Retinal pigment epithelial cell (primary cell): ENCODE measurements around the gene CRIP1.

Experiments
- DNase-seq: peaks from one replicate; pipeline ENCODE4 v3.0.0-alpha.2; 2010; ENCODE audit warnings: low read depth
- H3K4me3 ChIP-seq: 2 replicates; pipeline ENCODE4 v1.5.1; 2011; ENCODE audit warnings: mild to moderate bottlenecking, low read length, control low read depth, moderate library complexity
- CTCF ChIP-seq: conservative IDR thresholded peaks from 2 replicates; pipeline ENCODE4 v1.5.1; 2011; ENCODE audit warnings: low read depth, low read length, control low read depth, inconsistent platforms

The CRIP1 gene

DNA sequence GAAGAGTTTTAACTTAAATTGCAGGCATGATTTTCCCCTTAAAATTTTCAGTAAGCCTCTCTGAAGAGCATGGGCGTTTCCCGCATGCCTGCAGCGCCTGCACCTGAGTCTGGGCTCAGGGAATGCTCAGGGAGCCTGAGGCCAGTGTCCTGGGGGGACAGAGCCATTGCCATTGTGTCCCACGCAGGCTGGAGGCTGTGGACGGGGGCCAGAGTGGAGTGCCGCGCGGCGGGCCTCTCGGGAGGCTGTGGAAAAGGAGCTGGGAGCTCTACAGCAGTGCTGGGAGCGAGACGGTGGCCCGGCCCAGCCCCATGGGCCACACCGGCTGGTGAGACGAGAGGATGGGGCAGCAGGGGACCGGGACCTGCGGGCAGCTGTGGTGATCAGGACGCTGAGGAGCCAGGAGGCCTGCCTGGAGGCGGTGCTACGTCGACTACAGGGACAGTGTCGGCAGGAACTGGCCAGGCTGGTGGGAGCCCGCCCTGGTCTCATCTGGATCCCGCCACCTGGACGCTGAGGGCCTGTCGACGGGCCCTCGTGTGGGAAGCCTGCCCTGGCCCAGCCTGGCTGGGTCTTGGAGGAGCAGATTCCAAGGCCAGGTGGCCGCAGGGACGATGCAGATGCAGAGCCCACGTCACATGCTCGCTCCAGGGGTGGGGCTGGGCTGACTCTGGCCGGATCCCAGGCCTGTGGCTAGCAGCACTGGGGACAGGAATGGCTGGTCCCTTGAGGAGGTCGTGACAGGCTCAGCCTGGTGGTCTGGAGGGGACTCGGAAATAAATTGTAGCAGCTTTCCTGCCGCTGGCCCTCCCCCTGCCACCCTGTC lies 12.0 kb downstream of the CRIP1 start:
- no peak overlapping the region for H3K4me3 ChIP-seq
- TF ChIP-seq CTCF, result no peak
- DNase-seq, result no peak

DNA sequence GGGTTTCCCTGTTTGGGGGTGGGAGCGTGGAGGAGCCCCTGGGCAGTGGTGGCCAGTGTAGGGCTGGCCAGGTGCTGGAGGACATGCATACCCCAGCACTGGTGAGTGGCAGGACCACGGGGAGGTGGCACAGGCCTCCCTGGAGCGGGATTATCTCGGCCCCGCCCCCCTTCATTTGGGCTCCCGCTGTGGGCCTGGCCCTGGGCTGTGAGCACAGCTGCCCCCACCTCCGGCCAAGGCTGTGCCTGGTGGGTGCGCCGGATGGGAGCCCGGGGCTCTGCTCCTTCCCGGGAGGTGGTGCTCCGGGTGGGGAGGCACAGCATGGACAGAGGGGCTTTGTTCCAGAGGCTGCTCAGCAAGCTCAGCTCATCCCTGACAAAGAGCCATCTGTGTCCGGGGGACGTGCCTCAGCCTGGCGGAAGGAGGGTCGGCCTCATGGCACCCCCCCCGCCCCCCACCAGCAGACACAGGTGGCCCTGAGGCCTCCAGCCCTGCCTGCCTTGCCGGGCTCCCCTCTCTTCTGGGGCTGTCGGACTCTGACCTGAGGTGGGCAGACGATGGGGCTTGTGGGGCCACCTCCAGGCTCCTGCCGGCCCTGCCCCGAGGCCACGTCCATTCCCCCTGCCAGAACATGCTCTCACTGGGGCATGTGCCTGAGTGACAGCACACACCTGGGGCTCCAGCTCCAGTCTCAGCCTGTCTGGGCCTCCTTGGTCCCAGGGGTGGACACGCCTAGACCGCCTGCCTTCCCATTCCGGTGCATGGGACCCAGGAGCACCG lies 12.8 kb downstream of the CRIP1 start:
- no peak for TF ChIP-seq CTCF
- DNase-seq, result no peak
- no peak overlapping the region for H3K4me3 ChIP-seq

DNA sequence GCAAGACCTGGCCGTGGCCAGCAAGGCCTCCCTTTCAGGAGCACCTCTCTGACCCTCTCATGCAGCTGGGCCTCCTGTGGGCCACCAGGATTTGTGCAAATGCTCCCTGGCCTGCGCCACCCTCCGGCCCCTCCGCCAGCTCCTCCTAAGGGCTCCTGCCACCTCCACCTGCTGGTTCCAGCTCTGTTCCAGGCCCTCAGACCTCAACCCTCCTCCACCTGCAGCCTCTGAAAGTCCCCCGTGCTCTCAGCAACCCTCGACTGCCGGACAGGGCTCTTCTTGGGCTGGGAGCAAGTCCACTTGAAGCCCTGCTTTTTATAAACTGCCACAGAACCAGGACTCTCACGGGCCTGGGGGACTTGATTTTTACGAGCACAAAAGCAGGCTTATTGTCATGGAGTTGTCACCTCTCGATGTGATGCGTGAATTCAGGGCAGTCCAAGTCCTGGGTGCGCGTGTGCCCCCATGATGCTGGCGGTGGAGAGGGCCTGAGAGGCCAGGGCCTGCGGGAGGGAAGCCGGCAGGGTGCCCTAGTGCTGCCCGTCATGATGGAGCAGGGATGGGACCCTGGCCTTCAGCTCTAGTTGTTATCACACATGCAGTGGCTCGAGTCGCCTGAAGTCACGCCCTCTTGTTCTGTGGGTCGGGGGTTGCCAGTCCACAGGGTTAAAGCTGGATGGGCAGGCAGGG lies 13.5 kb downstream of the CRIP1 start:
- no peak overlapping the region for H3K4me3 ChIP-seq
- TF ChIP-seq CTCF, result no peak
- no peak for DNase-seq

DNA sequence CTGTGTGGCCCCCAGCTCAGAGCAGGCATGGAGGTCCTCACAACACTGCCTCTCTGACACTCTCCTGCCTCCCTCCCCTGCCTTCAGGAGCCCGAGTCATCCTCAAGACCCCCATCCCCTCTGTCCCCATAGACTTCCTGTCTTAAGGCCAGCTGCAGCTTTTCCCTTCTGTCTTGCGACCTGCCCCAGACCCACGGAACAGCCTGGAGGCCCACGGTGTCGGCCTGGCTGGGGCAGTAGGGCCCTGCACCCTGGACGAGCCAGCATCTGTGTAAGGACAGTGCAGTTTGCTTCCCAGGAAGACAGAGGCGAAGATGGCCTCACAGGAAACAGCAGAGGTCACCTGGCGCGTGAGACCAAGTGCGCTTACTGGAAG lies 14.0 kb downstream of the CRIP1 start:
- DNase-seq, result no peak
- H3K4me3 ChIP-seq, result no peak overlapping the region
- TF ChIP-seq CTCF, result no peak

- DNase-seq, result no peak
- no peak overlapping the region for H3K4me3 ChIP-seq
- no peak for TF ChIP-seq CTCF
Observed at GRCh38 chr14:105501504-105502291, 15.0 kb downstream of the CRIP1 start.

GRCh38 chr14:105502446-105503295 lies 16.0 kb downstream of the CRIP1 start:
- DNase-seq, result no peak
- no peak overlapping the region for H3K4me3 ChIP-seq
- no peak for TF ChIP-seq CTCF
